HG03432 (cell line): ENCODE results near the gene PRLR.

Experiments used
- ATAC-seq: cut with Tn5 transposase; IDR thresholded peaks from one replicate; pipeline ENCODE4 v1.9.1; 2021; ENCODE audit warnings: mild to moderate bottlenecking, moderate library complexity; ENCODE audit not compliant: unreplicated experiment

The PRLR gene

DNA sequence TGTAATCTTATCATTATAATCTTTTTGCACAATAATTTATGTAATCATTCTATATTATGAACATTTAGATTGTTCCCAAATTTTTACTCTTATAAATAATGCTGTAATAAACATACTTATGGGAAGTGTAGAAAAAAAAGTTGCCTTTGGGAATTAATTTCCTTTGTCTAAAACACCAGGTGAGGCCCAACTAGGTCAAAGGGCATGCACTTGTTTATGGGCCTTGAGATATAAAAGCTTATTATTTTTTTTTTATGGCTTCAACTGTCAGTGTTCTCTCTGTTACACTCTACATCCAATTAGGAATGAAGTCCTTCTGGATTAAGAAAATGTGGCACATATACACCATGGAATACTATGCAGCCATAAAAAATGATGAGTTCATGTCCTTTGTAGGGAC lies 6.5 kb upstream of the PRLR start:
- ATAC-seq = no peak

GRCh38 chr5:35233601-35234000 lies 3.3 kb upstream of the PRLR start:
- no peak for ATAC-seq

DNA sequence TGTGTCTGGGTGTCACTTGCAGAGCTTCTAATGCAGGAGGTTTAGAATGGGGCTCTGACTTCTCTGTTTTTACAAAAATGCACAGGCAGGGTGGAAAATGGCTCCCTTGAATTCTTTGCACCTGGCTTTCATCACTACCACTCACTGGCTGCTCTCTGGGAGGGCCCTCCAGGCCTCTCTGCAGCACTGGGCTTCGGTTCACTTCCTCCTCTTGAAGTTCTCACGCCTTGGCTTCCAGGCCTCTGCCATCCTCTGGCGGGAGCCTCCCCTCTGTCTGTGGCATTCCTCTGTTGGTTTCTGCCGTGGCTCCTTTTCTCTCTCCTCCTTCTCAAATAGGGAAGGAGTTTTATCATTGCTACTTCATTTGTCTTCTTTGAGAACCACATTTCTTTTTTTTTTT lies 2.8 kb upstream of the PRLR start:
- no peak for ATAC-seq

DNA sequence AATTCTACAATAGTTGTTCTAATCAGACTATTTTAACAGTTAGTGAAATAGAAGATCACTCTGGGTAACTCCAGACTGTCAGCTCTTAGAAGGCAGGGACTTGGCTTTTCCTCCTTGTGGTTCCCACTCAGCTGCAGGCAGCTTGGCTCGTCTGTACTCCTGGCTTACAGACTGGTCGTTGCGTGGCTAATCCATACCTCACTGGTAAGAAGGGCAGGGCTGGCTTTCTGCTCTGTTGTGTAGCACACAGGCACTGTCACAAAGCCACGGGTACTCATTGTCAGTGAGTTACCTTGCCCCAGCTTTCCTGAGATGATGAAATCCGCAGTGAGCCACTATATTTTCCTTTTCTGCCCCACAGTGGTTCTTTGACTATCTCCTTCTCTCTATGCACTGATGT lies 1.8 kb upstream of the PRLR start:
- no peak for ATAC-seq

GRCh38 chr5:35229076-35230037 lies 930 bp downstream of the PRLR start:
- ATAC-seq = peak; percentile 69

DNA sequence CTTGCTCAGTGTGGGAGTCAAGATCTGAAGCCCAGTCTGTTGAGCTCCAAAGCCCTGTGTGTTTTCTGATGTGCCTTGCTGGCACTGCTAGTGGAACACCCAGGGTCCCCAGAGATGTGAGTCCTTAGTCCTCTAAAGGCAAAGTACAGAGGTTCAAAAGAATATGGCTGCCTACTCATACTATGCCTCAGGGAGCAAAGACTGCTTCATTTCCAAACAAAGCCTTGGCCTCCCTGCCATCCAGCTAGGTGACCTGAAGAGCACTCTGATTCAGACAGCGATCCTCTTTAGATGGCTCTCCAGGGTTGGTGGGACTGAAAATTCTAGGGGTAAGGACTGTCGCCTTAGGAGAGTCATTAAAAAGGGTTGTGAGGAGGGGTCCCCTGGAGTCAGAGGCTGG lies 2.0 kb downstream of the PRLR start:
- no peak for ATAC-seq

GRCh38 chr5:35227720-35228119 lies 2.6 kb downstream of the PRLR start:
- ATAC-seq = no peak

GRCh38 chr5:35223787-35224395 lies 6.4 kb downstream of the PRLR start:
- ATAC-seq = no peak

DNA sequence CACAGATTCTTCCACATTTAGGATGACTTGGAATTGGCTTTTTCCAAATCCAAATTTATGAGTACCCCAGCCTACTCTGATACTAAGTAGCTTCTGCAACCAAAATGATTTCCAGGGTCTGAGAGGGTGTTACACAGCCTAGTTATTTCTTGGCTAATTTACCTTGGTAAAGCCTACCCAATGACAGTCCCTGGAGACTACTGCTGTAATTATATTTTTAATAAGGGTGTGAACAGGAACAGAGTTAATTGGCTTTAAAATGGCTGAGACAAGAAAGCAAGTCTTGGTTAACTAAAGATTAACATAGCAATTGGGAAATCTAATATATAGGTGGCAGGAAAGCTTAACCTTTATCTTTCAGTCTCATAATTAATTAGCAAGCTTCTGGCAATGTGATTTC lies 9.3 kb downstream of the PRLR start:
- ATAC-seq = no peak

GRCh38 chr5:35218981-35219380 lies 11.3 kb downstream of the PRLR start:
- no peak for ATAC-seq

- no peak for ATAC-seq
These were observed 16.2 kb downstream of the PRLR start for GRCh38 chr5:35214051-35214450.

DNA sequence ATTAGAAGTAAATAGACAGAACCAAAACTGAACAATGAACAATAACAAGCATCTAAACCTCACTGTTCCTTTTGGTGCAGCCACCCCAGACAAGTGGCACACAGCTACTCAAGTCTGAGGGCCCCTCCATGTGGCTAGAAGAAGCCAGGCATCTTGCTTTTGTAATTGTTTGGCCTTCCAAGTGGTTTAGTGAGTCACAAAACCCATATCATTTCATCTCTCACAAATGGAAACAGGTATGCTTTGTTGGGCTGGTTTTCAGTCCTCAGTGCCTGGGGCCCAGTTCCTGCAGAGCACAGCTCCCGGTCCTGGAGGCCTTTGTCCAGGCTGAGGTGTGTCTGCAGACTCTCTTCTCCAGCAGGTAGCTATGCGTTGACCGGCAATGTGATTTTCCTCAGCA lies 16.7 kb downstream of the PRLR start:
- ATAC-seq = no peak

DNA sequence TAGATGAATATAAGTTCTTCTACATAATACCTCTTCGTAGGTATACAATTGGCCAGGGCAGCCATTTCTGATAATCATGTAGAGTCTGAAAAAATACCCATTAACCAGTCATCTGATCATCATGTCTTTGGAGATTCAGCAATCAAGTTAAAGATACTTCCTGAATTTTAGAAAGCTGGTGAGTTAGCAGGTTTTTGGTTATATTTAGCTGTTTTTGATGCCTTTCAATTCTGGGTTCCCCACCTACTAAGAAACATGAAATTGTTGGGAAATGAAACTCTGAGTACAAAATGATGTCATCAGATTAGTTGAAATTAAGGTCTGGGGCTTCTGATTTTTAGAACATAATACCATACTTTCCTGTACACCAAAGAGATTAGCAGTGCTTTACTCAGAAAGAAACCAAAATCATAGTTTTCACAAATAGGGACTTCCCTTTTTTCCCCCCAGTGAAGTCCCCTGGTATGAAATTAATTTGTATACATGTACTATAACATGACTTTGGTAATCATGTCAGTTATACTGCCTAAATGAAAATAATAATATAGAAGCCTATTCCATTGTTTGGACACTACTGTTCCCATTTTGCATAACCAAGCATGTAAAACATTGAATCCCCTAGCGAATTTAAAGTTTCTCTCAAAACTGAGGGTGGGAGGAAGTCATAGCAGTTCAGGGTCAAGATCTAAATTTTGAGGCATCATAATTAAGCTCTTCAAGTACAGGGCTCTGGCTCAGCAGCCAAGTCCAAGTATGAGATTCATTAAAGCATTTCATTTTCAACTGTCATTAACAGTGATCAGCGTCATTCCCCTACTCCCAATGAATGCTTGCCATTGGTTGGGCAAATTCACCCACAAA lies 17.9 kb downstream of the PRLR start:
- ATAC-seq = peak; percentile 87

GRCh38 chr5:35209862-35210261 lies 20.4 kb downstream of the PRLR start:
- ATAC-seq = no peak

- ATAC-seq = no peak
These were observed 24.7 kb downstream of the PRLR start for GRCh38 chr5:35205606-35206005.

DNA sequence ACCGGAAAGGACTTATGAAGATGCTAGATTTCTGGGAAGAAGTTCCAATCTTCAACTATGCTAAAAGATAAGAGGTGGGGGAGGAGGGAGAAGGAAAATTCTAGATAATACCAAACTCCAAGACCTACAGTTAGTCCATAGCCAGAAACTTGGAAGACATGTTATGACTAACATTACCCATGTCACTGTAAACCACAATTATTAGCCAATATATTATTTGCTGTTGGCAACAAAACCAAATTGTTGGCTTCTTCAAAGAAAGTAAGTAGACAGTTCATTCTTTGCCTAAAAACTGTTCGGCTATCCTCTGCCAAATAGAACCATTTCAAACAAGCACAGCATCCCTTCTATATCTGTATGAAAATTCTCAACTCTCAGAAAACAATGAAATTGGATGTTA lies 25.1 kb downstream of the PRLR start:
- no peak for ATAC-seq

- no peak for ATAC-seq
These were observed 26.9 kb downstream of the PRLR start for GRCh38 chr5:35203403-35203802.

- peak; percentile 73 for ATAC-seq
These were observed 27.8 kb downstream of the PRLR start for GRCh38 chr5:35202319-35203111.

DNA sequence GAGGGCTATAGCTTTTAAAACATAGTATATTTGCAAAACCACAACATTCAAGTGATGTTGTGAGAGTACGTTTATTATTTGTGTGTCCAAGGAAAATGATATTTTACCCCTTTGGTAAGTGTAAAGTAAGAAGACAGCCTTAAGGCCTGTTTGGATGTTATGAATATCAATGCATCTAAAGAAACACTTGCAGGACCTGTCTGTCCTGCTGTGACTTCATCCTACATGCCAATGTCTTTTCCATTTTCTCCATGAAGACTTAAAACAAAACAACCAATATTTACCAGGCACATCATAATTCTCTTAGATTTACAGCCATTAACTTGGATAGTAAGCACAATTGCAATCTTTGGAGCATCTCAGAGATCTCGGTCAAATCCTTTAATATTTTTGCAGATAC lies 29.0 kb downstream of the PRLR start:
- ATAC-seq = no peak

DNA sequence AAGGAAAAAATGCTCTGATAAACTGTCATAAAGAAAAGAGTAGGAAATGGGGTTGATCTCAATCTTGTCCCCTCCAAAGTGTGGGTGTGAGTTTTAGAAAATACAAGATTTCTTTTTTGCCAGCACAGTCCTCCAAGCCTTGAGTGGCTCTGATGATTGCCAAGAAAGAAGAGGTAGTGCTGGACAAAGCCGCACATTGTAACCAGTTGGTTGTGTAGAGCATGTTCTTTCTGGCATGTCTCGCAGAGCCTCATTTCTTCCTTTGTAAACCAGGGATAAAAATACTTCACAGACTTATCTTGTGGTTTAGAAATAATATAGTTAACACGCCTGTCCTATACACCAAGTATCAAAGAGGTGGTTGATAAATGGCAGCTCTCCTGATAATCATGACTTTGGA lies 30.4 kb downstream of the PRLR start:
- ATAC-seq = no peak

DNA sequence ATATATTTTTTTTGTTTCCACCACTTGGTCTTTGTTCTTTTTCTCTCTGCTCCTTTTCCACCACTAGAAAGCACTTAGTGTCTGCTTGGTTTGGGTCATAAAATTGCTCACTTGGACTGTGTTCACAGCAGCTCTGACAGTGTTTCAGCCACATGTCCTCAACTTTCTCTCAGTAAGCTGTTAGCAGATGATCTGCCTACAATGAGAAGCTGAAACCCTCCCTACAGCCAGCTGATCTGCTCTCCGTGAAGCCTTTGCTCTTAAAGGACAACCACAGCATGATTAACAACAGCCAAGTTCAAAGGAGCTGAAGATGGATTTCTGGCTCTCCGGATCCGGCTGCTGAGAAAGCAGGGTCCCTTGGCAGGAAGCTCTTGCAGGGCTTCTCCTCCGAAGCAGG lies 31.6 kb downstream of the PRLR start:
- no peak for ATAC-seq
